ENCODE measurements around the gene RUNDC1.

DNA sequence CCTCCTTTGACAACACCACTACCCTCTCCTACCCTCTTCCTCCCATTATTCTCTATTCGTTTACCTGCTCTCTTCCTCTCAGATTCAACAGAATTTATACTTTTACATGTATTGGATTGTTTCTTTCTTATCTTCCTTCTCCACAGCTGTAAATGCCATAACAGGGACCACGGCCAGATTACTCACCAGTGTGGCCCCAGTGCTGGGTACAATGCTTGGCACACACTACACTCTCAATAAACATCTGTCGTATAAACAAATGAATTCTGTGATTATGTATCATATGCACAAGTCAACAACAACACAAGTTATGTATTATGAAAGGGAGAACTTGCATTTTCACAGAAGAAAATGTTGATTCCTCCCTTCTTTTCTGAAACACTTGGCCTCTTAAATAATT is 36.2 kb upstream of the RUNDC1 start:
- TF ChIP-seq CTCF (conservative IDR thresholded peaks at IDR 0.05; ENCODE audit: low read length) (no peak), EZH2phosphoT487 (IDR thresholded peaks at IDR 0.05; ENCODE audit: borderline replicate concordance) (no peak)

All from Loucy (cell line).